ENCODE results near the gene SYMPK.
A peak's percentile ranks its signal among the peaks of the same experiment; 100 is the strongest.
"Not testable (repeated sequence)": the region's sequence is repeated elsewhere in the genome, so short reads cannot be mapped to it uniquely, and the experiment has no call there.

Gene SYMPK

GRCh38 chr19:45800070-45800553 is 62.8 kb downstream of the SYMPK start:
- DNase-seq: no peak

- not testable (repeated sequence) for DNase-seq
These were observed 63.4 kb downstream of the SYMPK start for GRCh38 chr19:45799541-45799940.

- DNase-seq: peak; percentile 64
These were observed 63.9 kb downstream of the SYMPK start for GRCh38 chr19:45798995-45799517.

- DNase-seq: no peak
These were observed 68.3 kb downstream of the SYMPK start for GRCh38 chr19:45794627-45795026.

GRCh38 chr19:45793876-45794275 is 69.1 kb downstream of the SYMPK start:
- DNase-seq: no peak

GRCh38 chr19:45793178-45793564 is 69.8 kb downstream of the SYMPK start:
- no peak for DNase-seq

GRCh38 chr19:45792470-45793177 is 70.3 kb downstream of the SYMPK start, which contains the start of gene DMWD:
DMWD (minus strand) TSS chr19:45792845; CDS start chr19:45792756, 89 bp downstream.
- peak; percentile 92 for DNase-seq

- no peak for DNase-seq
These were observed 71.0 kb downstream of the SYMPK start for GRCh38 chr19:45791744-45792469.

- no peak for DNase-seq
These were observed 72.0 kb downstream of the SYMPK start for GRCh38 chr19:45790942-45791341.

GRCh38 chr19:45789035-45789786 is 73.7 kb downstream of the SYMPK start:
- DNase-seq: no peak

- no peak for DNase-seq
These were observed 76.4 kb downstream of the SYMPK start for GRCh38 chr19:45786533-45786894.

- no peak for DNase-seq
These were observed 77.0 kb downstream of the SYMPK start for GRCh38 chr19:45785781-45786532.

- no peak for DNase-seq
These were observed 77.8 kb downstream of the SYMPK start for GRCh38 chr19:45785097-45785496.

- DNase-seq: no peak
These were observed 78.9 kb downstream of the SYMPK start for GRCh38 chr19:45784096-45784495.

GRCh38 chr19:45782820-45783785 is 79.8 kb downstream of the SYMPK start:
- DNase-seq: no peak

- DNase-seq: no peak
These were observed 80.7 kb downstream of the SYMPK start, which contains the start of gene DMPK for GRCh38 chr19:45782162-45782691. DMPK (minus strand) TSS chr19:45782490; CDS start chr19:45782352, 138 bp downstream.

GRCh38 chr19:45781214-45782161 is 81.5 kb downstream of the SYMPK start:
- DNase-seq: peak; percentile 32

- peak; percentile 17 for DNase-seq
These were observed 82.3 kb downstream of the SYMPK start for GRCh38 chr19:45780448-45781213.

- no peak for DNase-seq
These were observed 82.8 kb downstream of the SYMPK start for GRCh38 chr19:45780146-45780447.

All from NCI-H2029 treated with DMSO at 0.1 percent for 48 hours (cell line).